ENCODE results near the gene SPATA33. TPM values are rescaled to one million over a fixed set of nuclear protein-coding genes. Genes with fewer than 3 reads are reported as not detected.
"Not testable (repeated sequence)": the region's sequence is repeated elsewhere in the genome, so short reads cannot be mapped to it uniquely, and the experiment has no call there.

Gene SPATA33
- total RNA-seq, 1 donor from 2014 or later, result 14.6 TPM

- peaks cover 40% of the 10 kb centered on the region for H3K36me3 Mint-ChIP-seq (ENCODE audit: low read depth)
- intact Hi-C loops (cut with micrococcal nuclease), result no loop called here
- no peak overlapping the region for H3K27ac Mint-ChIP-seq
- H3K27me3 Mint-ChIP-seq, result no peaks in the 10 kb centered on the region
- peaks cover 11% of the 10 kb centered on the region for H3K4me1 Mint-ChIP-seq
- no peak overlapping the region for H3K4me3 Mint-ChIP-seq
- no peaks in the 10 kb centered on the region for H3K9me3 Mint-ChIP-seq
- DNase-seq, result no peak
Measured at GRCh38 chr16:89689142-89689541, 31.5 kb downstream of the SPATA33 start.

- H3K9me3 Mint-ChIP-seq; H3K27me3 Mint-ChIP-seq; intact Hi-C loops (cut with micrococcal nuclease); H3K27ac Mint-ChIP-seq; H3K4me3 Mint-ChIP-seq; DNase-seq: not testable (repeated sequence)
- H3K4me1 Mint-ChIP-seq, result peaks cover 11% of the 10 kb centered on the region
- peaks cover 39% of the 10 kb centered on the region for H3K36me3 Mint-ChIP-seq (ENCODE audit: low read depth)
Measured at GRCh38 chr16:89689621-89690020, 32.0 kb downstream of the SPATA33 start.

- no peaks in the 10 kb centered on the region for H3K27me3 Mint-ChIP-seq
- H3K27ac Mint-ChIP-seq, result no peak overlapping the region
- no peak overlapping the region for H3K4me3 Mint-ChIP-seq
- no peak for DNase-seq
- H3K36me3 Mint-ChIP-seq (ENCODE audit: low read depth), result peaks cover 40% of the 10 kb centered on the region
- intact Hi-C loops (cut with micrococcal nuclease), result no loop called here
- no peaks in the 10 kb centered on the region for H3K9me3 Mint-ChIP-seq
- H3K4me1 Mint-ChIP-seq, result peaks cover 11% of the 10 kb centered on the region
Measured at GRCh38 chr16:89690392-89690901, 32.8 kb downstream of the SPATA33 start.

DNA sequence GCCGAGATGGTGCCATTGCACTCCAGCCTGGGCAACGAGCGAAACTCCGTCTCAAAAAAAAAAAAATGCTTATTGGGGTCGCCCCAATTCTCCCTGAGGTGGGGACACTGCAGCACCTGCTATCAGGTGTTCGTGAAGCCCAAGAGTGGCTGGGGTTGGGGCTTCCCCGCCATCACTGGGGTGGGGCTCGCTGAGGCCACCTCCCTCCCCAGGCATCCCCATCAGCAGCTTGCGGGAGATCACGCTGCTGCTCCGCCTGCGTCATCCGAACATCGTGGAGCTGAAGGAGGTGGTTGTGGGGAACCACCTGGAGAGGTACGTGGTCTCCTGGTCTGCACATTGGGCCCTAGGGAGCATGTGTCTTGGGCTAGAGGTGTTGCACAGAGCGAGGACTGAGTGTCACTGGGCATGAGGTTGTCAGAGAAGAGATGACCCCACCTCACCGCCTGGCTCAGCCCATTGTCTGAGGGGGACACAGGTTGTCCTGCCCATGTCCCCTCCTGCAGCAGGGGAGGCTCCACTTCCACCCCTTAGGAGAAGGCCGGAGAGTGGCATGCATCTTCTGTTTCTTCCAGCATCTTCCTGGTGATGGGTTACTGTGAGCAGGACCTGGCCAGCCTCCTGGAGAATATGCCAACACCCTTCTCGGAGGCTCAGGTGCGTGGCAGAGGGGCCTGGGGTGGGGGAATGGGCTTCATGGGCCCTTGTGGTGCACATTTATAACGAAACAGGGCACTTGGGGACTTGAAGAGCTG lies 33.8 kb downstream of the SPATA33 start:
- Mint-ChIP-seq H3K4me1 (peaks cover 10% of the 10 kb centered on the region), H3K27me3 (no peaks in the 10 kb centered on the region), H3K9me3 (no peaks in the 10 kb centered on the region), H3K36me3 (ENCODE audit: low read depth) (peaks cover 36% of the 10 kb centered on the region), H3K4me3 (no peak overlapping the region), H3K27ac (no peak overlapping the region)
- DNase-seq, result no peak
- intact Hi-C loops (cut with micrococcal nuclease), result no loop called here

GRCh38 chr16:89691986-89692569 lies 34.4 kb downstream of the SPATA33 start:
- no peak overlapping the region for H3K4me3 Mint-ChIP-seq
- no peaks in the 10 kb centered on the region for H3K27me3 Mint-ChIP-seq
- DNase-seq, result no peak
- H3K27ac Mint-ChIP-seq, result no peak overlapping the region
- peaks cover 34% of the 10 kb centered on the region for H3K36me3 Mint-ChIP-seq (ENCODE audit: low read depth)
- intact Hi-C loops (cut with micrococcal nuclease), result no loop called here
- no peaks in the 10 kb centered on the region for H3K9me3 Mint-ChIP-seq
- peaks cover 8% of the 10 kb centered on the region for H3K4me1 Mint-ChIP-seq

- peaks cover 31% of the 10 kb centered on the region for H3K36me3 Mint-ChIP-seq (ENCODE audit: low read depth)
- H3K4me3 Mint-ChIP-seq, result no peak overlapping the region
- H3K27ac Mint-ChIP-seq, result no peak overlapping the region
- intact Hi-C loops (cut with micrococcal nuclease), result no loop called here
- H3K4me1 Mint-ChIP-seq, result peaks cover 2% of the 10 kb centered on the region
- no peaks in the 10 kb centered on the region for H3K9me3 Mint-ChIP-seq
- no peak for DNase-seq
- no peaks in the 10 kb centered on the region for H3K27me3 Mint-ChIP-seq
Measured at GRCh38 chr16:89693289-89693731, 35.7 kb downstream of the SPATA33 start.

DNA sequence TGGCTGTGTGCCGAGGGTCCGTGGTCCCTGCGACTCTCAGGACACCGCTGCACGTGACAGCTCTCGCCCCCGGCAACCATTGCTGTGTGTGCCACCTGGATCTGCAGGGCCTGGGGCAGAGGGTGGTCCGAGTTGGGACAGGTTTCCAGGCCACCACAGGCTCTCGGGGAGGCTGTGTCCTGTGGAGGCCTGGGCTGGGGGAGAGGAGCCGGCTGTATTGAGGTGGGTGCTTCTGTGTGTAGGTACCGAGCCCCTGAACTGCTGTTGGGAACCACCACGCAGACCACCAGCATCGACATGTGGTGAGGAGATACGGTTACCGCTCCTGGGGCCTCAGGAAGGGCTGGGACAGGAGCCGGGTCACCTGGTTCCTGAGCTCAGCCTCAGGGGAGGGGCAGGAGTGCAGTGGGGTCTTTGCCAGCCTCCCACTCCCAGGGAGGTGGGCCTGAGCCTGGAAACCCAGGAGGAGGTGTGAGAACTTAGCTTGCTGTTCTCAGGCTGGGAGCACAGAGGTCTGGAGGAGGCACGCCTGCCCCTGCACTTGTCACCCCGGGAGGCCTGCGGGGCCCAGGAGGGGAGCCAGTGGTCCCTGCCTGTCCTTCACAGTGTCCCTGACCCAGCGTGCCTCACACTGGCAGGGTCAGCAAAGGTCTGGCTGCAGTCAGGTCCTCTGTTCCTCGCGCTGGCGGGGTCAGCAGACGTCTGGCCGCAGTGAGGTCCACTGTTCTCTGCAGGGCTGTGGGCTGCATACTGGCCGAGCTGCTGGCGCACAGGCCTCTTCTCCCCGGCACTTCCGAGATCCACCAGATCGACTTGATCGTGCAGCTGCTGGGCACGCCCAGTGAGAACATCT lies 36.5 kb downstream of the SPATA33 start:
- H3K27ac Mint-ChIP-seq, result no peak overlapping the region
- DNase-seq, result no peak
- H3K9me3 Mint-ChIP-seq, result no peaks in the 10 kb centered on the region
- intact Hi-C loops (cut with micrococcal nuclease), result no loop called here
- H3K27me3 Mint-ChIP-seq, result no peaks in the 10 kb centered on the region
- H3K36me3 Mint-ChIP-seq (ENCODE audit: low read depth), result peaks cover 33% of the 10 kb centered on the region
- H3K4me1 Mint-ChIP-seq, result peaks cover 4% of the 10 kb centered on the region
- H3K4me3 Mint-ChIP-seq, result no peak overlapping the region

DNA sequence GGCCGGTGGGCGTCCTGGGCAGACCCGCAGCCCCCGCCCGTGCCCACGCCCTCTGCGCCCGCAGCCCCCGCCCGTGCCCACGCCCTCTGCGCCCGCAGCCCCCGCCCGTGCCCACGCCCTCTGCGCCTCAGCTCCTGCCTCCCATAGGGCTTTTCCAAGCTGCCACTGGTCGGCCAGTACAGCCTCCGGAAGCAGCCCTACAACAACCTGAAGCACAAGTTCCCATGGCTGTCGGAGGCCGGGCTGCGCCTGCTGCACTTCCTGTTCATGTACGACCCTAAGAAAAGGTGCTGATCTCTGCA lies 37.1 kb downstream of the SPATA33 start:
- H3K4me1 Mint-ChIP-seq, H3K4me3 Mint-ChIP-seq, H3K27ac Mint-ChIP-seq: not testable (repeated sequence)

GRCh38 chr16:89695086-89695874 lies 37.6 kb downstream of the SPATA33 start:
- Mint-ChIP-seq H3K4me1 (peaks cover 9% of the 10 kb centered on the region), H3K4me3 (no peak overlapping the region), H3K27me3 (no peaks in the 10 kb centered on the region), H3K36me3 (ENCODE audit: low read depth) (peaks cover 32% of the 10 kb centered on the region), H3K27ac (no peak overlapping the region), H3K9me3 (no peaks in the 10 kb centered on the region)
- intact Hi-C loops (cut with micrococcal nuclease), result no loop called here
- DNase-seq, result no peak

More for the DNA sequence above, 37.1 kb downstream of the SPATA33 start:
- H3K27me3 Mint-ChIP-seq; H3K9me3 Mint-ChIP-seq; DNase-seq; intact Hi-C loops (cut with micrococcal nuclease): not testable (repeated sequence)
- peaks cover 34% of the 10 kb centered on the region for H3K36me3 Mint-ChIP-seq (ENCODE audit: low read depth)

DNA sequence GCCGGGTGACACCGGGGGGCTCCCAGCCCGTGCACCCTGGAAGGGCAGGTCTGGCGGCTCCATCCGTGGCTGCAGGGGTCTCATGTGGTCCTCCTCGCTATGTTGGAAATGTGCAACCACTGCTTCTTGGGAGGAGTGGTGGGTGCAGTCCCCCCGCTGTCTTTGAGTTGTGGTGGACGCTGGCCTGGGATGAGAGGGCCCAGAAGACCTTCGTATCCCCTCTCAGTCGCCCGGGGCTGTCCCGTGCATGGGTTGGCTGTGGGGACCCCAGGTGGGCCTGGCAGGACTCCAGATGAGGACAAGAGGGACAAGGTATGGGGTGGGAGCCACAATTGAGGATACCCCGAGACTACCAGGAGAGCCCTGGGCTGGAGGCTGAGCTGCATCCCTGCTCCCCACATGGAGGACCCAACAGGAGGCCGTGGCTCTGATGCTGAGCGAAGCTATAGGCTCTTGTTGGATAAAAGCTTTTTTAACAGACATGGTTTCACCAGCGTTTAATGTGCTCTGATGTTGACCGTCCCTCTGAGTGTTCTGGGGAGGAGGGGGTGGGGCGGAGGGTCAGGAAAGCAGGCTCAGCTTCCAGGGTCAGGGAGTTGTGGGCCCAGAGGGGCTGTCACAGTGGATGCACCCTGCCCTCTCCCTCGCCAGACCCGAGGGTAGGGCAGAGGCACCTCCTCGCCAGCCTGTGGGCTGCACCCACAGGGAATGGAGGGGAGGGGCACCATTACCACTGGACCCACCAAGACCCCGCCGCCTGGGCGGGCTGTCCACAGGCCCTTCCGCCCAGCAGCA lies 38.4 kb downstream of the SPATA33 start:
- no peak overlapping the region for H3K27ac Mint-ChIP-seq
- no peak overlapping the region for H3K4me3 Mint-ChIP-seq
- H3K4me1 Mint-ChIP-seq, result peaks cover 9% of the 10 kb centered on the region
- peaks cover 27% of the 10 kb centered on the region for H3K36me3 Mint-ChIP-seq (ENCODE audit: low read depth)
- H3K27me3 Mint-ChIP-seq, result no peaks in the 10 kb centered on the region
- DNase-seq, result no peak
- H3K9me3 Mint-ChIP-seq, result no peaks in the 10 kb centered on the region
- intact Hi-C loops (cut with micrococcal nuclease), result no loop called here

- H3K27me3 Mint-ChIP-seq, result no peaks in the 10 kb centered on the region
- H3K36me3 Mint-ChIP-seq (ENCODE audit: low read depth), result peaks cover 23% of the 10 kb centered on the region
- peak; percentile 81 for DNase-seq
- H3K9me3 Mint-ChIP-seq, result no peaks in the 10 kb centered on the region
- H3K4me1 Mint-ChIP-seq, result peaks cover 9% of the 10 kb centered on the region
- intact Hi-C loops (cut with micrococcal nuclease), result no loop called here
- no peak overlapping the region for H3K27ac Mint-ChIP-seq
- no peak overlapping the region for H3K4me3 Mint-ChIP-seq
Measured at GRCh38 chr16:89696670-89697128, 39.1 kb downstream of the SPATA33 start.

DNA sequence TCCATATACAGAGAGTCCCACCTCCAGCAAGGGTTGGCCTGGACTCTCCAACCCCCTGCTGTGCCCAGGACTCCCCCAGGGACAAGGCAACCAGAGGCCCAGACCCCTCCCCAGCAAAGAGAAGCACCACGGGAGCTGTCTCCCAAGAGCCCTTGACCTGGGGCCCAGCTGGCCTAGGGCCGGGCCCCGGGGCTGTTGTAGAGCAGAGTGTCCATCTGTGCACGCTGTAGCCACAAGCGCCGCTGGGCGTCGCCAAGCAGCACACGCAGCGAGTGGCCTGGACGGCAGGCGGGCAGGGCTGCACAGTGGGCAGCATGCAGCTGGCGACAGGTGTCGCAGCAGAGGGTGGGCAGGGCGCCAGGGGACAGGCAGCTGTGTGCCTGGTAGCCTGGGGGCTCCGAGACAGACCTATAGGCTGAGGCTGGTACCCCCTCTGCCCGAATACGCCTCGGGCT lies 39.6 kb downstream of the SPATA33 start:
- Mint-ChIP-seq H3K36me3 (ENCODE audit: low read depth) (peaks cover 20% of the 10 kb centered on the region), H3K4me1 (peaks cover 11% of the 10 kb centered on the region), H3K27me3 (no peaks in the 10 kb centered on the region), H3K4me3 (no peak overlapping the region), H3K9me3 (no peaks in the 10 kb centered on the region), H3K27ac (no peak overlapping the region)
- no peak for DNase-seq
- intact Hi-C loops (cut with micrococcal nuclease), result no loop called here
